NAMALWA (cell line): ENCODE data around the gene URAD.
A peak's percentile ranks its signal among the peaks of the same experiment; 100 is the strongest.
"Not testable (repeated sequence)": the region's sequence is repeated elsewhere in the genome, so short reads cannot be mapped to it uniquely, and the experiment has no call there.

Source experiments
- DNase-seq: peaks from one replicate; pipeline ENCODE4 v3.0.0-alpha.2; 2015; ENCODE audit warnings: low spot score

The URAD gene, protein sequence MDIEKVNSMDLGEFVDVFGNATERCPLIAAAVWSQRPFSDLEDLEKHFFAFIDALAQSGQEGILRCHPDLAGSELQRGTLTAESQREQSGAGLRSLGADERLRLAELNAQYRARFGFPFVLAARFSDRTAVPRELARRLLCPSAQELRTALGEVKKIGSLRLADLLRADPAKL

DNA sequence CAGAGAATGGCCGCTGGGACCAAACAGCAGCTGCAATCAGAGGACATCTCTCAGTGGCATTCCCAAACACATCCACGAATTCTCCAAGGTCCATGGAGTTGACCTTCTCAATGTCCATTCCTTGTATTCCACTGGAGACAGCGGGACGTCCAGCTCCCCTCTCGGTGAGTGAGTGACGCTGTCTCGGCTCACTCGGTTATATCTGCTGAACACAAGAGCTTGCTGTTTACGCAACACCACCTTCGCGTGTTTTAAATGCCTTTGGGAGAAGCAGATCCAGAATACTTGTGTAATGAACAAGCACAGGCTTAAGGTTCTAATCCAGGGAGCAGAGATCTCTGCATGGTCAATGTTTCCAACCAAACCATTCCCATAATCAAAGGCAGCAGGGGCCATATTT is at the start of gene URAD:
TSS of gene URAD (minus strand) at position 174 of the 400 bp plus-strand sequence. CDS start at position 118, 56 bp downstream.
- no peak for DNase-seq

DNA sequence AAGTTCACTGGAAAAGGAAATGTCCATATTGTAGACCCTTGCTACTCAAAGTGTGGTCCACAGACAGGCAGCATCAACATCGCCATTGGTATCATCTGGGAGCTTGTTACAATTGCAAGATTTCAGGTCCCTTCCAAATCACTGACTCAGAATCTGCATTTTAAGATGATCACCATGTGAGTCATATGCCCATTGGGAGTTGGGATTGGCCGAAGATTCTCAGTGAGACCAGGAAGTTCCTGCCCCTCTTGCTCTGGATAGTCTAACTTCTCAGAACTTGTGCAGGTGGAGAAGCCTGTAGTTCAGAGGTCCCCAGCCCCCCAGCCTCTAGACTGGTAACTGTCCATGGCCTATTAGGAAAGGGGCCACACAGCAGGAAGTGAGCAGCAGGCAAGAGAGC is 48.9 kb upstream of the URAD start:
- no peak for DNase-seq

DNA sequence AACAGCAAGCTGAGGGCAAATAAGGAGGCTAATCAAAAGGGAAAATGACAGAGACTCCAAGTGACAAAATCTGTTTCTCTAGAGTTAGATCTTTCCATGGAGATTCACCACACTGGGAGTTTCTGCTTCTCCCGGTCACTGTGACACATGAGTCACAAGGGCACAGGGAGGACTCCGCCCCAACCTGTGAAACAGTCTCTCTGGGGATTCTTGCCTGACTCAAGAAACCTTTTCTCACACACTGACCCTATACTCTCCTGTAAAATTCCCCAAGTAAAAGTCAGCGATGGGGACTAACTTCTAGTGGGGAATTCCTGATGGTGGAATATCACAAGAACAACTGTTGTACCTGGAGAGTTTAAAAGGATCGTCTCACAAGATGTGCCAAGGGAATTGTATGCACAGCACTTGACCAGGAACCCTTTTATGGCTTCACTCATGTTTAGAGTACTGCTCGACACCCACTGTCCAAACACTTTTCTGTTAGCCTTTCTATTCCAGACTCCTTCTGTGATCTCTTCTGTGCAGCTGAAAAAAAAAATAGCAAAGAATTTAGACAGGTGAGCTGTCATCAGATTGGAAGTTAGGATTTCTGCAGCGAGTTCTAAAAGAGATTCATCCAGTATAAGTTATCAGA is 46.8 kb upstream of the URAD start:
- no peak for DNase-seq

DNA sequence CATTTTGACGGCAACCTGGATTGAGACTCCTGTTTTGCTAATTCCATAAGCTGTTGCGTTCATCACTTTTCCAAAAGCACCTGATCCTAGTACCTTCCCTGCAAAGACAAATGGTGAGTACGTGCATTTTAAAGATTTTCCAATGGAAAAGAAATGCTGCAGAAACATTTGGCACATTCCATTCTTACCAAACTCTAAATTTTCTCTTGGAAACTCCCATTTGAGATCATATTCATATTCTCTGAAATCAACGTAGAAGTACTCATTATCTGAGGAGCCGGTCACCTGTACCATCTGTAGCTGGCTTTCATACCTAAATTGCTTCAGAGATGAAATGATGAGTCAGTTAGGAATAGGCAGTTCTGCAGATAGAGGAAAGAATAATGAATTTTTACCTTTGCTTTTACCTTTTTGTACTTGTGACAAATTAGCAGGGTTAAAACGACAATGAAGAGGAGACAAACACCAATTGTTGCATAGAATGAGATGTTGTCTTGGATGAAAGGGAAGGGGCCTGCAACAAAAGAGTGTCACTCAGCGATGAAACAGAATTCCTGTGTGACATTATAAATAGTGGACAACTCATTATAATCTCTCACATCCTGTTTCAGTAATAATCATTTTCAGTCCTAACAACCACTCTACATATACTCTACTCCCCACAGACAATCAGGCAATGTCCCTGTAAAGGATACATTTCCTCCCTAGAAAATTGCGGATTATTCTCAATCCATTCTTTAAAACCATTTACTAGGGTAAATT is 45.6 kb upstream of the URAD start:
- DNase-seq, result no peak

DNA sequence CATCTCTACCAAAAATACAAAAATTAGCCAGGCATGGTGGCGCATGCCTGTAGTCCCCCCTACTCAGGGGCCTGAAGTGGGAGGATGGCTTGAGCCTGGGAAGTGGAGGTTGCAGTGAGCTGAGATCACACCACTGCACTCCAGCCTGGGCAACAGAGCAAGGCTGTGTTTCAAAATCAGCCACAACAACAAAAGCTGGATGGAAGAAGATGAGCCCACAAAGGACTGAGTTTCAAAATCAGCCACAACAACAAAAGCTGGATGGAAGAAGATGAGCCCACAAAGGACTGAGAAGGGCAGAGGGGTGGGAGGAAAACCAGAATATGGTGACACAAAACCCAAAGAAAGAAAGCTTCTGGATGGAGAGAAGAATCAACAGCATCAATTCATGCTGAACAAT is 43.9 kb upstream of the URAD start:
- DNase-seq, result not testable (repeated sequence)

DNA sequence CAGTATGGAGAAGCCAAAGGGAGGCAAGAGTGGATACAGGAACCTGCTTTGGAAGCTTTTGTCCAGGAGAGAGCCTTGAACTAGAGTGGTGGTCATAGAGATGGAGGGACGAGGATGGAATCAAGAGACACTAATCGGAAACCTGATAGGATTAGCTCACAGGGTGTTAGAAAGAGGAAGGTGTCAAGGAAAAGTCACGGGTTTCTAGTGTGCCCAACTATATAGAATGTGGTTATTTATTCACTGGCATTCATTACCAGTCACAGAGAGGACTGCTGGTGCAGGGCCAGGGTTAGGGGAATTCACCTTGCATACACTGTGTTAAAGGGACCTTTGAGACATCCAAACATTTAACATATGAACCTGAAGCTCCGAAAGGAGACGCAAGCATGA is 43.4 kb upstream of the URAD start:
- DNase-seq, result no peak

DNA sequence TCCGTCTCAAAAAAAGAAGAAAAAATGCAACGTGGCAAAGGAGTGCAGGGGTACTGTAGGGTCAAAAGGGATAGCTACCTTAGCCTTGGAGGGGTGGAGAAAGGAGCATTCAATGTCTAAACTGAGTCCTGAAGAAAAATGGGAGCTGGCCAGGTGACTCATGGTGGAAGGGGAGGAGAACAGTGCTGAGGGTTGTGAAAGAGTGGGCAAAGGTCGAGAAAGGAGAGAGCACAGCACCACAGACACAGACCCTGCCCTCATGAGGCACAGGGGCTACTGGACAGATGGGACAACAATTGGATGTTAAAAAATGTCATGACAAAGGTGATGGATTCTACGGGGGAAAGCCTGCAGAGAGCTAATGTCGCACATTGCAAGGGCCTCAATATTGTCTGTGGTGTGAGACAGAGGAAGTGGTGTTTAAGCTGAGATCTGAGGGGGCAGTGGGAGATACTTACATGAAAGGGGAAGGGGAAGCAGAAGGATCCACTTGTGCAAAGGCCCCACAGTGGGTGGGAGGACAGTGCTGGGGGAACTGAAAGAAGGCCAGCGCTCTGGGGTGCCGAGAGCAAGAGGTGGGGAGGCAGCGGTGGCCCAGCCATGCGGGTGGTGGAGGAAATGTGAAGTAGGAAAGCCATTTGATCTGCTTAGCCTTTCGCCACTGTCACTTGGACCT is 42.9 kb upstream of the URAD start:
- no peak for DNase-seq

DNA sequence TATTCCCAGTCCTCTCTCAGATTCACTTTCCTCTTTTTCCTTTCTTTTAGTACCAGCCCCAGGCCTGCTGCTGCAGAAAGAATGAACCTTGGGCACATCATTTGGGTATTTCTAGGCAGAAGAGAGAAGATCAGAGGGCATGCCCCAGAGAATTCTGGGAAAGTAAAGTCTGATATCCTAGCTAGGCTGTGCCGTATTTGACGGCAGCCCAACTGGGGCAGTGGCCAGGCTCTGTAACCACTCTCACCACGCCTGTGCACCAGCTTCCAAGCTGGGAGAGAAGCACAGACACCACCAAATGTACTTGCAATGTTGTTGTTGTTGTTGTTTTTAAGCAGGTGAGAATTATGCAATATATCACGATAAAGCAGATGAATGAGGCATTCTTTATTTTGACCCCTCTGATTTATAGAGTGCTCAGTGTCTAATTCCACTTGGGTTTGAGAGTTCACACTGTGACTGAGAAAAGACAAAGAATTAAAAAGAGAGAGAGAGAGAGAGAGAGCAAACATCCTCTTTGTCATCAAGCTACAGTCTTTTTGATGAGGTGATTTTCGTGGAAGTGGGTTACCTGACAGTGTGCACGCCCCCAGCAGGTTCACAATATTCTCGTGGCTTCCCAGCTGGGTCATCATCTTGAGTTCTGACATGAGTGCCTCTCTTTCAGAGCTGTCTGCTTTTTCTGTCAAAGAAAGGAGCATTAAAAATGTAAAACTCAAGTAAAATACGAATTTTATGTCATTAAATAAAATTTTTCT is 39.3 kb upstream of the URAD start:
- DNase-seq, result no peak

DNA sequence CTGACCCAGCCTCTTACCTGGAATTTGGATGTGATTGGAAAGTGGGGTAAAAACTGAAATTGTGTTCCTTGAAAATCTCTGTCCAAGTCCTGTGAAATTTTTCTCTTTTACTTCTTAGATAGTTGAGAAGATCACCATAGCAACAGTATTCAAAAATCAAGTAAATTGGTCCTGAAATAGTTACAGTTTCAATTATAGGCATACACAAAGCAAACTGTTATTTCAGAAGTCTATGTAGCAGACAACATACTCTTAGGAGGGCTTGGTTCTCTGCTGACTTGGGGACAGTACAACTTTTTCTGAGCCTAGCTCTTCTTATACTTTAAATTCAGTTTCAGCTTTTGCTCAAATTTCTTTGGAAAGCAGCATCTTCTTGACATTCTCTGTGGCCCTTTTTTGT is 38.6 kb upstream of the URAD start:
- DNase-seq, result no peak

DNA sequence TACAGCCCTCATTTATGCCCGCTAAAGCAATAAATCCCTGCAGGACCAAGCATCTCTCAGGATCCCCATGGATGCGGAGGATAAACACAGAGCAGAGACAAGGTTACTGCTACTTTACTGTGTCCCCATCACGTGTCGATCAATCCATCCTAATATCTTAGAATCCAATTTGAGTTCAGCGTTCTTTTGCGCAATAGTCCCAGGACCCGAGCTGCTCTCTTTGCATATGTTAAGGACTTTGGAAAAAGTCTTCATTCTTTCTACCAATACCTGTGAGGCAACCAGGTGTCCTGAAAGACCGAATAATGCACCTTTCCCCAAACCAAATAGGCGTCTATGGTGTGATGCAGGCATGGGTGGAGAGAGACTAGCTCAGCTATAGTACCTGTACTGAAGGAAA is 38.0 kb upstream of the URAD start:
- no peak for DNase-seq

DNA sequence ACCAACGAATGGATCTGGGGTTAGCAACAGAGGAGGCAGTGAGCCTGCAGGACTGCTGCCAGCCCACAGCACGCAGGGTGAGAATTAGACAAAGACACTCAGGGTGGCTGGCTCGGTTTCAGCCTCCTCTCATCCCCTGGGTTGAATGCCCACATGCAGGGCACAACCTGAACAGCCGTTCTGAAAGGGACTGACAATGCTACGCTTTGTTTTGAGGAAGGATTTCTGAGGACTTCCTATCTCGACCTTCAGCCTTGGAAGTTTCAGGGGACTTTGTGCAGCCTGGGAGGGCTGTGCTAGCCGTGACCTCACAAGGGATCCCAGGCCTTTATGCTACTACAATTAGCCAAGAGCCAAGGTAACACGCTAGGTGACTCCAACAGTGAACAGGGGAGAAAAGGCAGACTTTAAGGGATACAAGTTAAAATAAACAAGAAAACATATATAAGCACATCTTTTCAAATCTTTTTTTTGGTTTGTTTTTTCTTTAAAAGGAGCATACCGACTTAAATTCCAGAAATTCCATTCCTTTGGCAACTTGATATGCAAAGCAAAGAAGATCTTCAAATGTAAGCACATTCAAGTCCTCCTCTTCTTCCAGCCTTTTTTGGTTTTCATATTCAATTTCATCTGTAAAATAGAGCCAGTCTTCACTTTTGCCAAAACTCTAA is 34.5 kb upstream of the URAD start:
- no peak for DNase-seq

DNA sequence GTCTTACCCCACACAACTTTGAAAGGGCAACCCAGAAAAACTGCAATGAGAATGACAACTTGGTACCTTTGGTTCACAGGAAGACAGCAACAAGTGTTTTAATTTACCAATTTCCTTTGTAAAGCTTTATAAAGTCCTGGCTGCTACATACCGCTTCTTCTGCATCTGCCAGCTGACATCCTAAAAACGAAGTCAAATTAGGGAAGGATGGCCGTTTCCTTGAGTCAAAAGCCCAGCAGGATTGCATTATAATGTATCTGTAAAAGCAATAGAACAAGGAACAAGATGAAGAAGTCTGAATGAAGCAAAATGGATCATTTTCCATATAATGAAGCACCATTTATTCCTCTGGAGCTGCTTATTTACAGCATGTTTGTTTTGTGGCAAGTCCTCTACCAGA is 25.8 kb upstream of the URAD start:
- DNase-seq, result no peak

DNA sequence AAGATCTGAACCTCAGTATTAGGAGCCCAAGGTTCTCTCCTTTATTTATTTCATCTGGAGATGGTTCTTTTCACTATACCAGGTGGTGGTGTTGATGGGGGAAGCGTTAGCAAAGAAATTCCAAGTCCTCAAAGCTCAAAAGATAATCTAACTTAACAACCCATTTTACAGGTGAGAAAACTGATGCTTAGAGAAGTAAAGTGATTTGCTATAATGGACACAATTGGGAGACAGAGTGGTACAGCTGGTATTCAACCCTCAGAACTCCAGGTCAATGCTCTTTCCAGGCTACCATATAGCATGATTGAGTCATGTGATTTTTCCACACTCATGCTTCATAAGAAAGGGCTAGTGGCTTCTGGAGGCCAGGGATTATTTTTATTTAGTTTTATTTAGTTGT is 25.0 kb upstream of the URAD start:
- DNase-seq, result no peak

DNA sequence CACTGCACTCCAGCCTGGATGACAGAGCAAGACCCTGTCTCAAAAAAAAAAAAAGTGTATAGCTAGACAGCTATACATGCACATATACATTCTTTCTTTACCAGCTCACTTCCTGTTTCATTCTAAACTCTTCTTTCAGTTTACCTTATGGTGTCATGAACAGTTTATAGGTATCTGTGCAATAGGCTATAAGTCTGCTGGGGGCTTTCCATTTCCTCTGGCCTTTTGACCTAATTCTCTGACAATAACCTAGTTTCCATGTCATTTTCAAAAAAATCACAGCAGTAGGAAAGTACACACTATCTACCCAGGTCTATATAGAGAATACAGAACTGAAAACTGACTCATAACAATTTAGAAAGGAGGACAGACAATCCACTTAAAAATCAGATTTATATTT is 24.4 kb upstream of the URAD start:
- peak; percentile 31 for DNase-seq

DNA sequence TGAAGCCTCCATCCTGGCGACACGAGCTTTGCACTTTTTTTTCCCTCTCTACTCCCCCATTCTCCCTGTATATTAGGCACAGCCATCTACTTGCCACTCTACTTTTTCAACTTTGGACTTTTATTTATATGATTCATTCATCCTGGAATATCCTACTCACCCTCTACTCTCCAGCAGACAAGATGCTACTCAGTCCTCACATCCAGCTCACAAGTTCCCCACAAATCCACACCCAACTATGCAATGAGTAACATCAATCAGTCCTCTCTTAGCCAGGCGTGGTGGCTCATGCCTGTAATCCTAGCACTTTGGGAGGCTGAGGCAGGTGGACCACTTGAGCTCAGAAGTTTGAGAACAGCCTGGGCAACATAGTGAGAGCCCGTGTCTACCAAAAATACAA is 23.9 kb upstream of the URAD start:
- no peak for DNase-seq

DNA sequence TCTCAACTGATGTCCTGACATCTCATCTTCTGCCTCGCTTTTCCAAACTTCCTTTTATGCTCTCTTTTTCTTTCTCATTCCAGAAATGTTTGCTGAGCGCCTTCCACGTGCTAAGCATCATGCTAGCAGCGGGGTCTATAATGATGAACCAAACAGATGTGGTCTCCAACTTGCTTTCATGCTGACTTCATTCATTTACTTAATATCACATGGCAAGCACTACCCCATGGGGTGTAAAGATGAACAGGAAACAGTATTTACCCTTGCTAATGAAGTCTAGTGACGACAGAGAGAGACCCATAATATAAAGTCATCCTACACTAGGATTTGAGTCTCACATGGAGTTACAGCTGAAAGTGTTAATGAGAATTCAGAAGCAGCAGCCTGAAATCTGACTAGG is 21.6 kb upstream of the URAD start:
- no peak for DNase-seq

DNA sequence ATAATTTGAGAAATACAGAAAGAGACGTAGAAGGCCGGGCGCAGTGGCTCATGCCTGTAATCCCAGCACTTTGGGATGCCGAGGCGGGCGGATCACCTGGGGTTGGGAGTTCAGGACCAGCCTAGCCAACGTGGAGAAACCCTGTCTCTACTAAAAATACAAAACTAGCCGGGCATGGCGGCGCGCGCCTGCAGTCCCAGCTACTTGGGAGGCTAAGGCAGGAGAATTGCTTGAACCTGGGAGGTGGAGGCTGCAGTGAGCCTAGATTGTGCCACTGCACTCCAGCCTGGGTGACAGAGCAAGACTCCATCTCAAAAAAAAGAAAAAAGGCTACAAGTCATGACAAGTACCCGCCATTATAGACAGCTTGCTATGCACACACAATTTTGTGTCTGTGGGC is 16.5 kb upstream of the URAD start:
- DNase-seq, result not testable (repeated sequence)

DNA sequence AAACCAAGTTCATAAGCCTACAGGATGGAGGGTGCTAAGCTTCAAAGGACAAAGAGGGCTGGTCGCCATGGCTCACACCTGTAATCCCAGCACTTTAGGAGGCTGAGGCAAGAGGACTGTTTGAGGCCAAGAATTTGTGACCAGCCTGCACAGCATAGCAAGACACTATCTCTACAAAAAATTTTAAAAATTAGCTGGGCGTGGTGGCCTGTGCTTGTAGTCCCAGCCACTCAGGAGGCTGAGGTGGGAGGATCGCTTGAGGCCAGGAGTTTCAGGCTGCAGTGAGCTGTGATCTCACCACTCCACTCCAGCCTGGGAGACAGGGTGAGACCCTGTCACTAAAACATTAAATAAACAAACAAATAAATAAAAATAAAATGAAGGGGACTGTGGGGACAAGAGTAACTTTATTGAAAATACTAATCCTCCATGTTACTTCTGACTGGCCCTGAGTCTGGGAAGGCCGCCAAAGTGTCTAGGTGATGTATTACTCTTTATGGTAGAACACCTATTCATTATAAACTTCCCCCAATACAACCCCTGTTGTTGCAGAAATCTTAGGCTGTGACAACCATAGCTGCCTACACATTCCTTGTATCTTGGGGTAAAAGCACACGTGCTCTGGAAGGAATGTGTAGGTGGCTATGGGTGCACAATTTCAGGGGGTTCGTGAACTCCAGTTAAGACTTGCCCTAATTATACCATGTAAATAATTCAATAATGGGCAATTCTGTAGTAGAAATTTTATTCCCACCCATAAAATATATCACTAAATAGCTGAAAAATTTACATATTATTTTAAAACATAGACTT is 14.6 kb upstream of the URAD start:
- no peak for DNase-seq

DNA sequence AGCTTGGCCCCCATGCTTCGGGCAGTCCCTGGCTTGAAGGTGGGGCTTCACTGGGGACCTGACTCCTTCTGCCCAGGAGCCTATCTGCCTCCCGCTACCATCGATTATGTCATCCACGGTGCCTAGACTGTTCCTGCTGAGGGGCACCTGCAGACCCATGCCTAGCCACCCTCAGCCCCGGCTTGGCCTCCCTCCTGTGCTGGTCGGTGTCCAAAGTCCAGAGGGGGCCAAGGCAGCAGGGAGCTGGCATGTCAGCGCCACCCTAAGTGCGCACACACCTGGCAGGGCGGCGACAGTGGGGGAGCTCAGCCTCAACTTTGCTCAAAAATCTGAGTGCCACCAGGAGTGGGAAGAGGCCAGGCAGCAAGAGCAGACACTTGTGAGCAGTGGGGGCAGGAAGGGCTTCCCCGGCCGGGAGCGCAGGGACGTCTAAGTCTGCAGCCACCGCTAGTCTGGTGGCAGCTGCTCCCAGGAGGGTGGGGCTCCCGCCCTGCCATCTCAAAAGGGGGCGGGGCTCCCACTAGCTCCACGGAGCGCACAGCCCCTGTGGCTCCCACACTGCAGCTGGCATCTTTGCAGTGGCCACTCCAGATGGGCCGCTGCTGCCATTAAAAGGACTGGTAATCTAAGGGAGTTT is 13.5 kb upstream of the URAD start:
- no peak for DNase-seq

DNA sequence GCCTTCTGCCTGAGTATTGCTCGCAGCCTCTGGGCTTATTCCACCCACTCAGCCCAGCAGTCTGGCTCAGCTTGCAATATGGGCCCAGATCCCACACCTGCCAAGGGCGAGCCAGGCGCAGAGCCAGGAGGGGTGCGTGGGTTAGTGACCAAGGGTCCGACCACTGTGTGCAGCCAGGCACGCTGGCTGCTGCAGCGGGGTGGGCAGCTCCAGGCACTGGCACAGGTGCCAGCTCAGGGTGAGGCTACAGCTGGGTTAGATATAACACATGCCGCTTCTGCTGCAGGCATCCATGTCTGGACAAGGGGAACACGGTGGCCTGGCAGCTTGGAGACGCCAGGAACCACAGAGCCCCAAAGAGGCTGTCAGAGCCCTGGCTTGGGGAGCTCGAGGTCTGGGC is 12.6 kb upstream of the URAD start:
- no peak for DNase-seq
